ENCODE results near the gene SAMMSON.

SAMMSON gene

GRCh38 chr3:70028361-70028760 is 28.8 kb downstream of the SAMMSON start:
- POLR2A ChIA-PET: no interaction called here
- CTCF ChIA-PET: no interaction called here
- H3K4me3 ChIP-seq (ENCODE audit: low read depth, low read length): no peak overlapping the region
- TF ChIP-seq, protein P1, sequence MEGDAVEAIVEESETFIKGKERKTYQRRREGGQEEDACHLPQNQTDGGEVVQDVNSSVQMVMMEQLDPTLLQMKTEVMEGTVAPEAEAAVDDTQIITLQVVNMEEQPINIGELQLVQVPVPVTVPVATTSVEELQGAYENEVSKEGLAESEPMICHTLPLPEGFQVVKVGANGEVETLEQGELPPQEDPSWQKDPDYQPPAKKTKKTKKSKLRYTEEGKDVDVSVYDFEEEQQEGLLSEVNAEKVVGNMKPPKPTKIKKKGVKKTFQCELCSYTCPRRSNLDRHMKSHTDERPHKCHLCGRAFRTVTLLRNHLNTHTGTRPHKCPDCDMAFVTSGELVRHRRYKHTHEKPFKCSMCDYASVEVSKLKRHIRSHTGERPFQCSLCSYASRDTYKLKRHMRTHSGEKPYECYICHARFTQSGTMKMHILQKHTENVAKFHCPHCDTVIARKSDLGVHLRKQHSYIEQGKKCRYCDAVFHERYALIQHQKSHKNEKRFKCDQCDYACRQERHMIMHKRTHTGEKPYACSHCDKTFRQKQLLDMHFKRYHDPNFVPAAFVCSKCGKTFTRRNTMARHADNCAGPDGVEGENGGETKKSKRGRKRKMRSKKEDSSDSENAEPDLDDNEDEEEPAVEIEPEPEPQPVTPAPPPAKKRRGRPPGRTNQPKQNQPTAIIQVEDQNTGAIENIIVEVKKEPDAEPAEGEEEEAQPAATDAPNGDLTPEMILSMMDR (IDR thresholded peaks at IDR 0.05; ENCODE audit: insufficient read depth, low read length, missing control alignments): no peak
- DNase-seq (ENCODE audit: low read depth, low spot score): no peak

DNA sequence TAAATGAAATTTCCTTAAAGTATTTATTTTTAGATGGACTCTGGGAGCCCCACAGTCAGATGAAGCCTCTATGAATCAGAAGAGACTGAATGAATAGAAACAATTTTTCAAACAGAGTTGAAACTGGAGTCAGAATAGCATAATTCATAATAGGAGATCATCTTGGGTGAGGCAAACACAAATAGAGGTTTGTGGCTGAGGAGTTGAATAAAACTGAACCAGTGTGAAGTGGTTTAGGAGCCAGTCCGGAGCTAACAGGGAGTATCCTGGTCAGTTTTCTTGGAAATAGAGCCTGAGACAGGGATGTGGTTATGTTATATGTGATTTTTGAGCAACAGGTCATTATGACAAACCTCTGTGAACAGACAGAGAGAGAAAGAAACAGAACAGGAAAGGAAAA is 39.2 kb downstream of the SAMMSON start:
- no peak for DNase-seq (ENCODE audit: low read depth, low spot score)
- ChIA-PET POLR2A (no interaction called here), CTCF (no interaction called here)
- TF ChIP-seq, protein P1 (IDR thresholded peaks at IDR 0.05; ENCODE audit: insufficient read depth, low read length, missing control alignments): no peak
- no peak overlapping the region for H3K4me3 ChIP-seq (ENCODE audit: low read depth, low read length)

DNA sequence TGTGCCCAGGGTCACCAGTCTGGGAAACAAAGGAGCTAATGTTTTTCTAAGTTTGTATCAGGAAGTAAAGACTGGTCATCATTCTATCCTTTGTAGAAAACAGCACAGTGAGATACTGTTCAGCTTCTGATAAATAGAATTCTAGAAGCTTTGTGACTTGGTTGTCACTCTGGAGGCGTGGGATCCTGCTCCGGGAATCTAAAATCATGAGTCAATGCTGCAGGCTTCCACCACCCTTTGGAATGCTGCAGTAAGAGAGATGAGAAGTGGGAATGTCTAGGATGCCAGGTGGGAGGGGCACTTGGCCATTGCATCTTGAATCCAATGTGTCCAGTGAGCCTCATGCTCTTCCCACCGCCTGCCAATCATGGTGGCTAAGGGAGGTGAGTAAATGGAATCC is 40.9 kb downstream of the SAMMSON start:
- TF ChIP-seq, protein P1 (IDR thresholded peaks at IDR 0.05; ENCODE audit: insufficient read depth, low read length, missing control alignments): no peak
- DNase-seq (ENCODE audit: low read depth, low spot score): no peak
- ChIA-PET CTCF (no interaction called here), POLR2A (no interaction called here)
- H3K4me3 ChIP-seq (ENCODE audit: low read depth, low read length): no peak overlapping the region

- no peak for DNase-seq (ENCODE audit: low read depth, low spot score)
- TF ChIP-seq, protein P1 (IDR thresholded peaks at IDR 0.05; ENCODE audit: insufficient read depth, low read length, missing control alignments): no peak
- CTCF ChIA-PET: no interaction called here
- POLR2A ChIA-PET: no interaction called here
- no peak overlapping the region for H3K4me3 ChIP-seq (ENCODE audit: low read depth, low read length)
Observed at GRCh38 chr3:70042641-70043040, 43.1 kb downstream of the SAMMSON start.

DNA sequence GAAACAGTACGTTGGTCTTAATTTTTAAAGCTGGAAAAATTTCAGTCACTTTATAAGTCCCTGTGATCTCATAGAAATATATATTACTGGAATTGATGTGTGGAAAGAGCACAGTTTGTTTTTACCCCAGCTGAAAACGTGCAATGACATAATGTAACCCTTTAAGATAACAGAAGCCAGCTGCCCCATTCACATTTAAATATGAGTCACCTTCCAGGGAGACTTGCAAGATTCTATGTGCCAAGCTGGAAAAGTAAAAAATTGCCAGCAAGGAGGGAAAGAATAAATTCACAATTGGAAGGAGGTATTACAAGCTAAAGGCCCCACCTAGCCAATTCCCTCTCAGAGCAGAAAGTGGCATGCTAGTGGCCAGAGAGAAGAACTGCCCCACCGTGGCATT is 50.2 kb downstream of the SAMMSON start:
- no peak for DNase-seq (ENCODE audit: low read depth, low spot score)

DNA sequence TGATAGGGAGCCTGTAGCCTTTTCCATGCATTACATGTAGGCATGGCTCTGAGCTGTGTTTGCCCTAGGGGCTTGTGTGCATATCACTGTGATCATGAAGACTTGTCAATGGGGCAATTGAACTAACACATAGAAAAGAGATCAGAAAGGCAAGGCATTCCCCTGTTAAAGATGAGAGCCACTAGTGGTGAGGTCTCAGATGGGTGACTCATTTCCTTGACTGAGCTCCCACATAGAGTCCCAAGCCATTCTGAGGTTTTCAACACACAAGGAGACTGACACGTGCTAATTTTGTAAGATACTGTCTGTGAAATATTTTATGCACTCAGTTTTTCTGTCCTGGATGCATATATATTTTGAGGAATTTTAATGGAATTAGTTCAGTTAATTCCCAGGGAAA is 53.8 kb downstream of the SAMMSON start:
- DNase-seq (ENCODE audit: low read depth, low spot score): no peak
- ChIA-PET CTCF (interaction anchor here (1.0 to 1.7 kb wide), 3 partner anchors 11 to 115 kb away, joined by 3 read pairs; no protein-coding TSS in a partner anchor), POLR2A (no interaction called here)
- no peak overlapping the region for H3K4me3 ChIP-seq (ENCODE audit: low read depth, low read length)
- TF ChIP-seq, protein P1 (IDR thresholded peaks at IDR 0.05; ENCODE audit: insufficient read depth, low read length, missing control alignments): no peak

More for the DNA sequence above, 50.2 kb downstream of the SAMMSON start:
- ChIA-PET CTCF (interaction anchor here (1.8 kb wide), 1 partner anchor 14 kb away, joined by 6 read pairs; no protein-coding TSS in a partner anchor), POLR2A (no interaction called here)
- TF ChIP-seq, protein P1 (IDR thresholded peaks at IDR 0.05; ENCODE audit: insufficient read depth, low read length, missing control alignments): no peak
- H3K4me3 ChIP-seq (ENCODE audit: low read depth, low read length): no peak overlapping the region
